Inferior parietal cortex (tissue), 1 donor: ENCODE results near the gene PPM1M.
"Not testable (repeated sequence)": the region's sequence is repeated elsewhere in the genome, so short reads cannot be mapped to it uniquely, and the experiment has no call there.

ENCODE experiments used
- DNase-seq: peaks from one replicate; pipeline ENCODE4 v3.0.0-alpha.2; 2016; ENCODE audit errors: extremely low spot score

The PPM1M gene

DNA sequence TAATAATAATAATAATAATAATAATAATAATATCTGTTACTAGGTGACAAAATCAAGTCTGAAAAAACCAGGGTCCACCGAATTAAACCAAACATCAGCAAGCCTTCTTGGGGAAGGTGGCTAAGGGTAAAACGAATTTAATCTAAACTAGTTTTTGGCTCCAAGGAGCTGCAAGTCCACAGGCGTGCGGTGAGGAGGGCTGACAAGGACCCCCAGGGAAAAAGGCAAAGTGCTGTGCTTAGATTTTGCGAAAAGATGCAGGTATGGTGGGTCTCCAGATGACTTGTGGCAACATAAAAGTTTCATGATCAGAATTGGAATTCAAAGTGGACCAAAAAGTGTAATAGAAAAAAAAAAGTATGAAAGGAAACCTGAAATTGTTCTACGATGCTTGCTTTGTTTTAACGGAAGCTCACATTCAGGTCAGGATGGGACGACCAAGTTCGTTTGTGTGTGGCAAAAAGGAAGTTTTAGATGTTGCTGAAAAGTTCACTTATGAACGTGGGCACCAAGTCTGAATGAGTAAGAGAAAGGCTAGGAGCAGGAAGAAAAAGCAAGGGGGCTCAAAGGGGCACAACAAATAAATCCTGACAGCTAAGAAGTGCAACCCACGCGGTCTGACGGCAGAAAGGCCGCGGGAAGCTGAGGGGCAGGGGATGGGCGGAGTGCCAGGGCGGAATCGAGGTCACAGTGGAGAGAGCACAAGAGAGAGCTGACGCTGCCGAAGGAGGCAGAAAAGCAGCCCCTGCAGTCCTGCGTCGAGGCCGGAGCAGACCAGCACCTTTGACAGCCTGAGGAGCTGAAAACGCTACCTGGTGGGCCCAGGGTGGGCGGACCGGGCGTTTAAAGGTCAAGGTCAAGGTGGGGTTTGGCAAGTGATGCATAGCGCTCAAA lies 31.8 kb downstream of the PPM1M start:
- DNase-seq, result no peak

DNA sequence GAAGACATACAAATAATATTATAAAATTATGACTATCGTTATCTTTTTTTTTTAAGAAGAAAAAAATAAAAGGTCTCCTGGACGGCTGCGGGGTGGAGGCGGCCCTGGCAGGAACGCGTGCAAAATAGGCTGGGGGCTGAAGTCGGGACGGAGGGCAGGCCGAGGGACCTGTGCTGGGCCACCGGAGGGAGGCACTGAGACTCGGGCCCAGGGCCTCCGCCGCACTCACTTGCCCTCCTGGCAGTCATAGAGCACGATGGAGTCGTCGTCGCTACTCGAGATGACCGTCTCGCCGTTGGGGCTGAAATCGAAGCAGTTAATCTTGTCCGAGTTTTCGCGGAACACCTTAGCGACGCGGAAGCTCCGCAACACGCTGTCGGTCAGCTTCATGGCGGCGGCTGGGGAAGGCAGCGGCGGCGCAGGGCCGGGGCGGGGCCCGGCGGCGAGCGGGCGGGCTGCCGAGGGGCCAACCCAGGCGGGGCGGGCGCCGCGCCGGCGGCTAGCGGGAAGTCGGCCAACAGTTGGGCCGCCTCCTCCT lies 32.5 kb downstream of the PPM1M start:
- no peak for DNase-seq

DNA sequence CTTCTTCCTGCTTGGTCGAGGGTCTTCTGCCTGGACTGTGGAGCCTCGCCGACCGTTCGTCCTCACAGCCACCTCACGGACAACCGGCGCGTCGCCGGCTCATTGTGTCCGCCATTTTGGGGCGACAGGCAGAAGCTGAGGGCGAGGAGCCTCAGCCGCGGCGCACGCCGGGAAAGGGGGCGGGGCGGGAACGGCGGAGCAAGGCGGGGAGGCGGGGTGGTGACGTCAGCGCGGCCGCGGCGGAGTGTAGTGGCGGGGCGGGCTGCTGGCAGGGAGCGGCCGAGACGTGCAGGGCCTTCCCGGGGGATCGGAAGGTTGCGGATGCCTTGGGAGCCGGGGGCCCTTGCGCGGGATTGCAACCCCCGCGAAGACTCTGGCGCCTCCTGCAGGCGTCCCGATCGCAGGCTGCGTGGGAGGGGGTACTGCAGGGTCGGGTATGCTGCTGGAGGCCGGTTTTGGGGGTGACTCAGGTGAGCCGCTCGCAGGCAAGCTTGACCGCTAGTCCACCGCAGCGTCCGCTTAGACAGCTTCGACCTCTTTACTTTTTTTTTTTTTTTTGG lies 33.0 kb downstream of the PPM1M start, which contains the start of gene WDR82:
Gene WDR82, minus strand, starts transcription at position 140 of the 560 bp plus-strand sequence. CDS start 288 bp downstream, outside the sequence.
- peak; percentile 85 for DNase-seq

DNA sequence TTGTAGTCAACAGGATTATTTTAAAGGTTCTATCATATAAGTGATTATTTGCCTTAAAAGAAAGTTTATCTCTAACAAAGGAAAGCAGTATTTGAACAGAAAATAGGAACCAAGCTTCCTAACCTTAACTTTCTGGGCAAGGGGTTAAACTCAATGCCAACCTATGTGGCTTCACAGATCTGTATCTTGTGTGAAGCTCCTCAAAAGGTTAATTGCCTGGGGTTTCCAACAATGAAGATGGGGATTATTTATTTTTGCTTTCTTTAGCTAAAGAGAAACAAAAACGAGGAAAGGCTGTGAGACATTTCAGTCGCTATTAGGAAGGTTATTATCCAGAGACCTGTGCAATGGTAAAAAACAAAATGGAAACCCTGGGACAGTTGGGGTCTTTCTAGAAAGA lies 34.0 kb downstream of the PPM1M start:
- DNase-seq, result no peak

DNA sequence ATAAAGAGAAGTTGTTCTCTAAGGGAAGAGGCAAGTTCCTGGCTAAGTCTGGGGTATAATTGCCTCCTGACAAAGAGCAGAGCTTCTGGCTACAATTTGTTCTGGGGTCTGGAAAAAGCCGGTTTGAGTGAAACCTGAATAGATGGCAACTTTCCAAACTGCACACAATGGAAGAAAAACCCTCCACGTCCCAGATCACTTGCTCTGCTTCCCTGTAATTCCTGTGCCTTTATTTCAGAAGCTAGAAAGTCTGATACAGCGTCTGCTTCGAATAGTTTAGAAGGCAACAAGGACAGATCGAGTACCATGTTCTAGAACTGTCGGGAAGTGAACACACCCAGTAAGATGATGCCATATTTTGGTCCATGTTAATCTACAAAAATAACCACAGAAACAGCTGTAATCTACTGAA lies 34.5 kb downstream of the PPM1M start:
- DNase-seq, result no peak

DNA sequence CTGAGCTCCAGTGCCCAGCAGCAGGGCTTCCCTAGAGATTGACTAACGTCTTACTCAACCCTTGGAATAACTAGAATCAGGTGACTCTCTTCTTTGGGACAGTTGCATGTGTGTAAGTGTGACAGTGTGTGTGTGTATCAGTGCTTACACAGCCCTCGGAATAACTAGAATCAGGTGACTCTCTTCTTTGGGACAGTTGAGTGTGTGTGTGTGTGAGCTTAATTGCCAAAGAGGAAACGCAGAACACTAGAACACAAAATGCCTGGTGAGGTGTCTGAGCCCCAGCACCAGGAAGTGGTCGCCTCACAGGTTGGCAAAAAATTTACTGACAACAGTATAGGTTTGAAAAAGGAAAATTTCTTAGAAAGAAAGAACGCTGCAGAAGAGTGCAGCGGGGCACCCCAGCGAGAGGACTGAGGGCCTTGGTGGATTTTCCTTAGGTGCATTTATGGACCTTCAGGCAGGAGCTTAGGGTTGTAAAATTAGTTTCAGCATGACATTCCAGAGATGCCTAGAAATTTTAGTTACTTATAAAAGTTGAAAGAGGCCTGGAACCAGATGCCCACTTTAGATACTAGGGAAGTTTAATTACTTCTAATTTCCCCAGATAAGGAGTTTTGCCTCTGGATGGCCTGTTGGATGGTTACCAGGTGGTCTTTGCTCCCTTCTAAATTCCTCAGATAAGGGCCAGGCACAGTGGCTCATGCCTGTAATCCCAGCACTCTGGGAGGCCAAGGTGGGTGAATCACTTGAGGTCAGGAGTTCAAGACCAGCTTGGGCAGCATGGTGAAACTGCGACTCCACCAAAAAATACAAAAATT lies 36.6 kb downstream of the PPM1M start:
- no peak for DNase-seq

DNA sequence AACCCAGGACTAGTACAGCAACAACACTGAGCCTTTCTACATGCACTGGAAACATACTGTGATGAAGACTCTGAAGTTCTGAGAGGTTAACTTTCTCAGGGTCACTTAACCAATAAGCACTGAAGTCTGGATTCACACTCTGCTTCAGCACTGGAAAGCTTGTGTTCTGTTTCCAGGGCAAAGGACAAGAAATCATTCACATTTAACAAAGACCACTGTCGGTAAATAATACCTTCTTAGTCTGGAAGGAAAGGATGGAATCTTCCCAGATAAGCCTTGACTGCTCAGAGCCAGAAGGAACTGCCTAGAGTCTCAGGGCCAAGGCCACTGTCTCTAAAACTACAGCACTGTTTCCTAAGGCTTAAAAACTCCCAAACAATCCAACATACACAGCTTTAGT lies 37.7 kb downstream of the PPM1M start:
- DNase-seq, result no peak

DNA sequence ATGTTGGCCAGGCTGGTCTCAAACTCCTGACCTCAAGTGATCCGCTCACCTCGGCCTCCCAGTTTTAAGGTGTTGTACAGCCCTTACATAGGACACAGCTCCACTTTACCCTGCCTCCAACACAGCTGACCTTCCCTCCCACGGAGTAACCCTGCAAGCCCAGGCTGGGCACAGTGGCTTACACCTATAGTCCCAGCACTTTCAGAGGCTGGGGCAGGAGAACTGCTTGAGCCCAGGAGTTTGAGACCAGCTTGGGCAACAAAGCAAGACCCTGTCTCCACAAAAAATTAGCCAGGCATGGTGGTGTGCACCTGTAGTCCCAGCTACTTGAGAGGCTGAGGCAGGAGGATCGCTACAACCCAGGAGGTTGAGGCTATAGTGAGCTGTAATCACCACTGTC lies 38.5 kb downstream of the PPM1M start:
- DNase-seq, result not testable (repeated sequence)

DNA sequence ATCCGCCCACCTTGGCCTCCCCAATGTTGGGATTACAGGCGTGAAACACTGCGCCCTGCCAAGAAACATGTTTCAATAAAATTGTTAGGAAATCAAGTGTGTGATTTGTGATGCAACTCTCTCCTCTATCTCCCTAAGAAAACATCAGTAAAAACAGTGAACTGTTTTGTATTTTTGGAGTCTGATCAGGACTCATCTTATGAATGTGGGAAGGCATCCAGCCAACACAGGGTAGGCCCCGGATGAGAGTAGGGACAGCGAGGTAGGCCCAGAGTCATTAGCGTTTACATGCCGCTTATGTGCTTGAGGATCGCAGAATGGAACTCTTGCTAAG lies 41.2 kb downstream of the PPM1M start:
- no peak for DNase-seq

DNA sequence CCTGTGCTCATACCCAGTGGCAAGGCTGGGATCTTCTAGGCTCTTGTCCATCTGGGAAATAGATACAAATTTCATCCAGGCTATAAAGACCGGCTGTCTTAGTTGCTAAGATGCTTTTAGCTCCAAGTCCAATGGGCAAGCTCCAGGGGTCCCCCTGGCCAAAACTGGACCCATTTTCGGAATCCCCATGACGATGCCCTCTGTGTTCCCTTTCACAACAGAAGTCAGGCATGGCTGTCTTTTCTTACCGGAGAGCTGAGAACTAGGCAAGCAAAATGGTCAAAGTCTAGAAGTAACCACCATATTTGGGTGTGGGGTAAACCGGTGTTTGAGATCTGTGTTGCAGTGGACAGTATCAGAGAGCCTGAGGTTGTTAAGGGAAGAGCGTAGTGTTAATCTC lies 43.1 kb downstream of the PPM1M start:
- no peak for DNase-seq

DNA sequence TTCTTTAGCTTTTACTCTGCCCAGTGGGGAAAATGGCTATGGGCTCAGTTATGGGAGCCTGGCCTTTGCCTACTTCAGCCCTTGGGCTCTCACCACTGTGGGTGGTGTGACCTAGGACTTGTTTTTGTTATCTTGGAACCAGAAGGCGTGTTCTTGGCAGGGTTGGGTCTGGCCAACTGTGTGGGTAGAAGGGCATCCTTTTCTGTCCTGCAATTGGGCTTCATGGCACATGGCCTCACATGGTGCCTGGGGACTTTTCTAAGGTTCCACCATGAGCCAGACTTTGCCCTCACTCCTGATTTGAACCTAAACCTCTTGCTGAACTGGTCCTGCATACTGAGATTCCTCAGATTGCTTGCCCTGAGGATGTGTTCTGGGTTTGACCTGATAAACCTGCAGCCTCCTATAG lies 43.8 kb downstream of the PPM1M start:
- DNase-seq, result no peak

DNA sequence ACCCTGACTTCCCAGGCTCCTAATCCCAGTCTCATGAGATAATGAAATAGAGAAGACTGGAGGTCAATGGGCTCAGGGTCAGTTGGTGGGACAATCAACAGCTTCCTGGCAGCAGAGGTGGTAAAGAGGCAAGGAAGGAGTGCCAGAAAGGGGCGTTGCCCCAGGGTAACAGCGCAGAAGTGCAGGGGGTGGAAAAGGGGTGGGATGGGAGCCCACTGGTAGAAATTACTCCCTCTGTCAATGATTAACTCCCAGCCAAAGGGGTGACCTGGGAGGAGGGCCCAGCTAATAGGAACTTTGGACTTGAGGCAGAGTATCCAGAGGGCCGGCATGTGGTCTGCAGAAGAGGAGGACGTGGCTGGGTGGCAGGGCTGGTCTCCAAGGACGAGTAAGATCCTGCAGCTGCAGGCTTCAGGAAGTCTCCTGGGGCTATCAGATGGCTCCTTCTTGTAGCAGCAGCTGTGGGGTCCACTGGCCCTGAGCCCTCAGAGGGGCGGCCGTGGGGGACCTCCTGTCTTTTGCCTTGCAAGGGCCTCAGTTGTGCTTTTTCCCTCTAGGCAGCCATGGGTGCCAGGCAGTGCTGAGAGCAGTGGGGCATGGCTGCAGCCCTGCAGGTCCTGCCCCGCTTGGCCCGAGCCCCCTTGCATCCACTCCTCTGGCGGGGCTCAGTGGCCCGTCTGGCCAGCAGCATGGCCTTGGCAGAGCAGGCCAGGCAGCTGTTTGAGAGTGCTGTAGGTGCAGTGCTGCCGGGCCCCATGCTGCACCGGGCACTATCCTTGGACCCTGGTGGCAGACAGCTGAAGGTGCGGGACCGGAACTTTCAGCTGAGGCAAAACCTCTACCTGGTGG lies 44.4 kb downstream of the PPM1M start:
- no peak for DNase-seq

DNA sequence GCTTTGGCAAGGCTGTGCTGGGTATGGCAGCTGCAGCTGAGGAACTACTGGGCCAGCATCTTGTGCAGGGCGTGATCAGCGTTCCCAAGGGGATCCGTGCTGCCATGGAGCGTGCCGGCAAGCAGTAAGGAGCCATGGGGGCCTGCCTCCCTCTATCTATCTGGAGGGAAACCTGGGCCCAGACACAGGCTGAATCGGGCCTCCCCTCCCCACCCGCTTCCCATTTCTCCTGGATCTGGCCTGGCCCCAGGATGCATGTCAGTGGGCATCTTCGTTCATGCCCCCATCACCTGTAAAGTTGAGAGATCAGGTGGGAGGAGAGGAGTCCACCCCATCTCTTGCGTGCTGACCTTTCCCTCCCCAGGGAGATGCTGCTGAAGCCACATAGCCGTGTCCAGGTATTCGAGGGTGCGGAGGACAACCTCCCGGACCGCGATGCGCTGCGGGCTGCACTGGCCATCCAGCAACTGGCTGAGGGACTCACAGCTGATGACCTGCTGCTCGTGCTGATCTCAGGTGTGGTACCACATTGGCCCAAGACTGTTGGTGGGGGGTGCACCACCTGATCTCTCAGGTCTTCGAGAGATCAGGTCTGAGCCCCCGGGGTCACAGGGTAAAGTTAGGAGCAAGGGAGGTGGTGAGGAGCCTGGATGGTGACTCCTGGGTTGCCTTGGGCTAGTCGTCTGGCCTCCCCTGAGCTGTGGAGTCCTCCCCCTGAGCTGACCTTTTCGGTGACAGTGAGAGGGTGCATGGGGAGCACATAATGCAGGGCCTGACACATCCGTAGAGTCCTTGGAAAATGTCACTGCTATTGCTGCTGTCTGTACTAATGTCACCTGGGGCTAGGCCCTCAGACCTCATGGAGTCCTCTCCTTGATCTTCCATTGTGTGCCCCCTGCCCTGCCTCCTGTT lies 45.3 kb downstream of the PPM1M start:
- no peak for DNase-seq

DNA sequence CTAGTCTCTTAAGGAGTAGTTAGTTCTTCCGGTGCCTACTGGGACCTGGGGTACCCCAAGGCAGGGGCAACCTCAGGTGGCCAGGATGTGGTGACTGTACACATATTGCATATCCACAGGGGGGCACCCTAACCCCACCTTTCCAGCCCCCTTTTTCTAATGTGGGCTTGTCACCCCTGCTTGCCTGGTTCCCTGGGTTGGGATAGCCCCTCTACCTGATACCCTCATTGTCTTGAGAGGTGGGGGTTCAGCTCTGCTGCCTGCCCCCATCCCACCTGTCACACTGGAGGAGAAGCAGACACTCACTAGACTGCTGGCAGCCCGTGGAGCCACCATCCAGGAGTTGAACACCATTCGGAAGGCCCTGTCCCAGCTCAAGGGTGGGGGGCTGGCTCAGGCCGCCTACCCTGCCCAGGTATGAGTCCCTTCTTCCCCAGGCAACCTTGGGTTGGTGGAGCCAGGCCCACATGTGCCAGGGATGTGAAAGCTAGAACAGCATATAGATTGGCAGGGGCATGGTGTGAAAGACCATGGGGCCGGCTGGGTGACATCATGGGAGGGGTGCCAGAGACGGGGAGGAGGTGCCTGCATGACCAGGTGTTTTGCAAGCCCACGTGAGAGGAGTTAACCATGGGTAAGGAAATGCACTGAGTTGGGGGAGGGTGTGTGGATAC lies 46.1 kb downstream of the PPM1M start:
- DNase-seq, result no peak

DNA sequence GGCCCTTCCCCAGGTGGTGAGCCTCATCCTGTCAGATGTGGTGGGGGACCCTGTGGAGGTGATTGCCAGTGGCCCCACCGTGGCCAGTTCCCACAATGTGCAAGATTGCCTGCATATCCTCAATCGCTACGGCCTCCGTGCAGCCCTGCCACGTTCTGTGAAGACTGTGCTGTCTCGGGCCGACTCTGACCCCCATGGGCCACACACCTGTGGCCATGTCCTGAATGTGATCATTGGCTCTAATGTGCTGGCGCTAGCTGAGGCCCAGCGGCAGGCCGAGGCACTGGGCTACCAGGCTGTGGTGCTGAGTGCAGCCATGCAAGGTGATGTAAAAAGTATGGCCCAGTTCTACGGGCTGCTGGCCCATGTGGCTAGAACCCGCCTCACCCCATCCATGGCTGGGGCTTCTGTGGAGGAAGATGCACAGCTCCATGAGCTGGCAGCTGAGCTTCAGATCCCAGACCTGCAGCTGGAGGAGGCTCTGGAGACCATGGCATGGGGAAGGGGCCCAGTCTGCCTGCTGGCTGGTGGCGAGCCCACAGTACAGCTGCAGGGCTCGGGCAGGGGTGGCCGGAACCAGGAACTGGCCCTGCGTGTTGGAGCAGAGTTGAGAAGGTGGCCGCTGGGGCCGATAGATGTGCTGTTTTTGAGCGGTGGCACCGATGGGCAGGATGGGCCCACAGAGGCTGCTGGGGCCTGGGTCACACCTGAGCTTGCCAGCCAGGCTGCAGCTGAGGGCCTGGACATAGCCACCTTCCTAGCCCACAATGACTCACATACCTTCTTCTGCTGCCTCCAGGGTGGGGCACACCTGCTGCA lies 46.9 kb downstream of the PPM1M start:
- no peak for DNase-seq

DNA sequence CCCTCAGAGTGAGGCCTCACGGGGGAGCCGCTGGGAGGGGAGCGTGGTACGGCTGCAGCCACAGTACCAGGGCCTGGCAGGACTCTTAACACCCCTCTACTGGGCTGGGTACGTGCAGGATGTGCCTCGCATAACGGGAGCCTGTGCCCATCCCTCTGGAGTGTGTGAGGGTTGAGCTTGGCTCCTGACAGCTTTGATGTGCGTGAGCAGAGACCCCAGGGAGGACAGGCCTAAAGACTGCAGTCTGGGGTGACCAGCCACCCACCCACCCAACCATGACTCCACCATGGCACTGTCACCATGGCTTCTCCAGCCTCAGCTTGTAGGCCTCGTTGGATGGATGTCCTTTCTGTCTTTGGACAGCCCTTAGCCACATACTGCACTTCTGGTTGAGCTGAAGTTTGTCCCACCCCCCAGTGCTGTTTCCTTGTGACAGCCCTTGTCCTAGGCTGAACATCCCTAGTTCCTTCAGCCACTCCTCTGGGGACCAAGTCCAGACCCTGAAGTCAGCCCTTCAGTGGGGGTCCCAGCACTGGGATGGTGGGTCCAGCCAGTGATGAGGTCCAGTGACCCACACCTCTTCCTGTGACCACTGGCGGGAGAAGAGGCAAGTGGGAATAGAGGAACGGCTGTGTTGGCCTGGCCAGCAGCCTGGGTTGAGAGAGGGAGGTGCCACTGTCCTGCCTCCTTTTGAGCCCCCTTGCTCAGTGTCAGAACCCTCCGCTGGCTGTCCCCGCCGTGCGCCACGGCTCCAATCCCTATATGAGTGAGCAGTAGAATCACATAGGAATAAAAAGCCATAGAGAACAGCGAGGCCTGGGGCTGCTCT lies 48.1 kb downstream of the PPM1M start:
- DNase-seq, result no peak

DNA sequence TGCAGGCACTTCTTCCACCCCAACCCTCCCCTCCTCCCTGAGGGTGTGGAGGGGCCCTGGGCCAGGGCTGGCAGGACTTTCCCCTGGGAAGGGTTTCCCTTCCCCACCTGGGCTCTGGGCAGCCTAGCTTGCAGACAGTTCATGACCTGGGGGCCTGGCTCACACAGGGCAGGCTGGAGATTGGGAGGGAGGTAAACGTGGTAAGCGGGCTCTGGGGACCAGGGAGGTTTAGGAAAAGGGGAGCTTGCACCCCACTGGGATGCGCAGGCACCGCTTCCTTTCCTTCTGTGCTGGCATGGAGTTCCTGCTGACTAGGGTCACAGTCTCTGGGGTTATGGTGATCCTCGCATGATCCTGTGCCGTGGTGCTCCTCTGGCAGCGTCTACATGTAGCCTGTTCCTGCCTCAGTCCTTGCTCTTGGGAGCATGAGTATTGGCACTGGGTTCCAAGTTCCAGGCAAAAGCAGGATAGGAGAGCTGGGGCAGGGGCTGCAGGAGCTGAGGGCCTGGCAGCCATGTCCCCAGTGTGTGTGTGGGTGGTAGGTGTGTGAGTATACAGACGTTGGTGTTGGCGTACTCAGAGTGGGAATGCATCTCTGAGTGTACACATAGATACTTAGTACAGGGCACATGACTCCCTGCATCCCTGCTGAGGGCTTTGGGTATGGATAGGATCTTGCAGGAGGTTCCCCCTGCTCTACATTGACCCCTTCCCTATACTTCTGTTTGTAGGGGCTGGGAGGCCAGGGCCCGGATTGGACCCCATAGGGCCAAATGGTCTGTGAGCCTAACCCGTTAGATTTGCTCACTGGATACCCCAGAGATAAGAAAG lies 49.0 kb downstream of the PPM1M start:
- DNase-seq, result no peak
